Renal pelvis (tissue), 12 donors: ENCODE data around the gene ZCCHC7. TPM values are rescaled to one million over a fixed set of nuclear protein-coding genes. Genes with fewer than 3 reads are reported as not detected.
"Not testable (repeated sequence)": the region's sequence is repeated elsewhere in the genome, so short reads cannot be mapped to it uniquely, and the experiment has no call there.

Source experiments
- DNase-seq: peaks from one replicate; pipeline ENCODE4 v3.0.0-alpha.2; 2013
- long read RNA-seq, 16 experiments: transcript quantifications; one replicate each; lab custom pipeline, GENCODE V29; 2026
- polyA plus RNA-seq, 3 donors: library from polyadenylated mRNA; unstranded; fragments of 120-200 nt; gene quantifications; one replicate each; pipeline ENCODE4 v1.2.1, GENCODE V29; 2013; ENCODE audit not compliant: insufficient read length in 3 of 3

The ZCCHC7 gene
- polyA plus RNA-seq: 10 to 100 TPM; 20.4 to 23.1 (median 20.7) TPM
- long read RNA-seq, donor 1, partial matches to known transcripts: 0 of 1 reads
- long read RNA-seq, donor 1, other reads (novel, unspliced or antisense): 0 of 1 reads
- long read RNA-seq, donor 2, transcript ZCCHC7-202 (9 exons, 2,619 nt): major isoform, 7 of 7 reads
- long read RNA-seq, donor 2, partial matches to known transcripts: 0 of 7 reads
- long read RNA-seq, donor 2, other reads (novel, unspliced or antisense): 0 of 7 reads
- long read RNA-seq, donor 3, partial matches to known transcripts: 0 of 1 reads
- long read RNA-seq, donor 3, other reads (novel, unspliced or antisense): 0 of 1 reads
- long read RNA-seq, donor 4, partial matches to known transcripts: 0 of 3 reads
- long read RNA-seq, donor 4, other reads (novel, unspliced or antisense): 0 of 3 reads
- long read RNA-seq, donor 5, partial matches to known transcripts: 0 of 2 reads
- long read RNA-seq, donor 5, other reads (novel, unspliced or antisense): 0 of 2 reads
- long read RNA-seq, donor 6: 0 reads
- long read RNA-seq, donor 7, partial matches to known transcripts: 17 of 21 reads
- long read RNA-seq, donor 7, other reads (novel, unspliced or antisense): 0 of 21 reads
- long read RNA-seq, donor 8, partial matches to known transcripts: 9 of 9 reads
- long read RNA-seq, donor 8, other reads (novel, unspliced or antisense): 0 of 9 reads
- long read RNA-seq, donor 9: 0 reads
- long read RNA-seq, donor 10, partial matches to known transcripts: 0 of 2 reads
- long read RNA-seq, donor 10, other reads (novel, unspliced or antisense): 0 of 2 reads
- long read RNA-seq, donor 11, partial matches to known transcripts: 7 of 9 reads
- long read RNA-seq, donor 11, other reads (novel, unspliced or antisense): 0 of 9 reads
- long read RNA-seq, donor 12, transcript ZCCHC7-202 (9 exons, 2,619 nt): major isoform, 7 of 8 reads
- long read RNA-seq, donor 12, partial matches to known transcripts: 0 of 8 reads
- long read RNA-seq, donor 12, other reads (novel, unspliced or antisense): 0 of 8 reads
- long read RNA-seq, donor 13: 0 reads
- long read RNA-seq, donor 14: 0 reads
- long read RNA-seq, donor 15, partial matches to known transcripts: 0 of 1 reads
- long read RNA-seq, donor 15, other reads (novel, unspliced or antisense): 0 of 1 reads
- long read RNA-seq, donor 16, transcript ZCCHC7-202 (9 exons, 2,619 nt): major isoform, 5 of 22 reads
- long read RNA-seq, donor 16, partial matches to known transcripts: 17 of 22 reads
- long read RNA-seq, donor 16, other reads (novel, unspliced or antisense): 0 of 22 reads

GRCh38 chr9:37119907-37120842 is at the start of gene ZCCHC7:
Gene ZCCHC7 (plus strand): TSS chr9:37120574.
- peak; percentile 95 for DNase-seq

DNA sequence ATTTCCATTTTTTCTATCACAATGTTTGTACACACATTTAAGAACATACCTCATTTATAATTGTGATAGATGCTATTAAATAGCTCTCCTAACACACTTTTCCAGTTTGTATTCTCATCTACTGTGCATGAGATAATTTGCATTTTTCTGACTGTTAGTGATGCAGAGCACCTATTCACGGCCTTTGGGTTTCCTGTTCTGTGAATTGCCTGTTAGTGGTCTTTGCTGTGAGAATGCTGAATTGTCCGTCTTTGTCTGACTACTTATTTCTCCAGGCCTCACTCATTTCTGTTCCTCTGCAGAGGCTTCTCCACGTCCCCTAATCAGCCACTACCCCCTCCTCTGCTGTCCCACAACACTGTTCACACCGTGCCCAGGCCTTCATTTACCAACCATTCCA is 45.6 kb upstream of the ZCCHC7 start:
- not testable (repeated sequence) for DNase-seq

GRCh38 chr9:37079370-37080164 is 40.8 kb upstream of the ZCCHC7 start:
- DNase-seq: peak; percentile 92

DNA sequence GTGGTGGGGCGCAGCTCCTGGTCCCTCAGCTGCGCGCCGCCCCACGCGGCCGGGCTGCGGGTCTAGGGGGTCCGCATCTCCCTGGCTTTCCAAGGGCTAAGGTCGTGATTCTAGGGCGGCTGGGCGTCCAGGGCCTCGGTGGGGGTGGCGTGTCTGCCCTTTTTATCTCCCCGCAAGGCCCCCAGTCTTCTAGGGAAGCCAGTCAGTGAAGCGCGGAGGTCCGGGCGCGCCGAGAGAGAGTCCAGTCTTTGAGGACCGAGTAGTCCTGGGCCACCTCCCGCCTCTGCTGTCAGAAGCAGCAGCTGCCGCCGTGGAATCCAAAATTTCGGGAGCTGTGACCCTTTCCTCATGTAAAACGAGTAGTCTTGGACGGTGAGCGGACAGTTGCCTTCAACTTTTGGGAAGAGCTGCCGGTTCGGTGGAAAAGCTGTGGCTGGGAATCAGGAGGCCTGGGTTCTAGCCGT is 40.2 kb upstream of the ZCCHC7 start:
- peak; percentile 14 for DNase-seq

GRCh38 chr9:37081507-37081906 is 38.9 kb upstream of the ZCCHC7 start:
- not testable (repeated sequence) for DNase-seq

- DNase-seq: no peak
Measured at GRCh38 chr9:37082214-37082765, 38.1 kb upstream of the ZCCHC7 start.

DNA sequence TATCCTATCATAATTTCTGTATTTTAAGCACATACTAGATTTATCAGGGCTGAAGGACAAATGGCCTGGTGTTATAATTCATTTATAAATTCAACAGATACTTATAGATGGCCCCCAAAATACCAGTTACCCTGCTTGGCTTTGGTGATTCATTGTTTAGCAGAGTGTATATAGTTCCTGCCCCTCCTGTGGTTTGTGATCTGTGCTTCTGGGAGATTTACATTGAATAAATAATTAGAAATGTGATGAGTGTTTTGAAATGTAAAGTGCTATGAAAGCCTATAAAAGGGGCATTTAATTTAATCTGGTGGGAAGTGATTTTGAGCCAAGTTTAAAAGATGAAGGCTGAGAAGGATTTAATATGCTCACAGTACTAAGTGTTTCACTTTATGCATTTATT is 36.7 kb upstream of the ZCCHC7 start:
- DNase-seq: no peak

- DNase-seq: no peak
Measured at GRCh38 chr9:37085233-37085632, 35.1 kb upstream of the ZCCHC7 start.

DNA sequence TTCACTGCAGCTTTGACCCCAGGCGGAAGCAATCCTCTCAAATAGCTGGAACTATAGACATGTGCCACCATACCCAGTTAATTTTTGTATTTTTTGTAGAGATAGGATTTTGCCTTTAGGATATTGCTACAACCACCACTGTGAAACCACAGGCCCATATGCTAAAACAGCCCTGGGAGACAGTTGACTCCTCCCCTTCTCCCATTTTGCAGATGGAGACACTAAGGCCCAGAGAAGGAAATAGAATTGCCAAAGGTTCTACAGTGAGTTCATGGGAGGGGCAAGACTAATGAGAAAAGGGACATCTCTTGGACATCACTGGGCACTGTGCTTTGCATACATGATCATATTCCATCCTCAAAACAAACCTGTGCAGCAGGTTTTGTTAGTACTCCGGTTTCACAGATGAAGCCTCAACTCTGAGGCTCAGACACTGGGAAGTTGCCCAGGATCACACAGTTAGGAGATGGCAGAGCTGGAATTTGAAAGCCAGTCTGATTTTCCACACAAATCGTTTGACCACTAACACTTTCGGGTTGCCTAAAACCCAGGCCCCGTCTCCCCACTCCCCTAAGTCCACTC is 27.6 kb upstream of the ZCCHC7 start:
- not testable (repeated sequence) for DNase-seq

GRCh38 chr9:37094751-37095150 is 25.6 kb upstream of the ZCCHC7 start:
- no peak for DNase-seq

DNA sequence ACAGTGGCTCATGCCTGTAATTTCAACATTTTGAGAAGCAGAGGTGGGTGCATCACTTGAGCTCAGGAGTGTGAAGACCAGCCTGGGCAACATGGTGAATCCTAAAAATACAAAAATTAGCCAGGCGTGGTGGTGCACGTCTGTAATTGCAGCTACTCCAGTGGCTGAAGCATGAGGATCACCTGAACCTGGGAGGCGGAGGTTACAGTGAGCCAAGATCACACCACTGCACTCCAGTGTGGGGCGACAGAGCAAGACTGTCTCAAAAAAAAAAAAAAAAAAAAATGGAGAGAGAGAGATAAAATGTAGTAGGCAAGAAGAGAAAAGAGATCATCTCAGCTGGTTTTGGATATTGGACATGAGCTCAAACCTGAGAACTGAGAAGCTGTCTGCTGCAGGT is 23.7 kb upstream of the ZCCHC7 start:
- DNase-seq: no peak

GRCh38 chr9:37097294-37097693 is 23.1 kb upstream of the ZCCHC7 start:
- no peak for DNase-seq

DNA sequence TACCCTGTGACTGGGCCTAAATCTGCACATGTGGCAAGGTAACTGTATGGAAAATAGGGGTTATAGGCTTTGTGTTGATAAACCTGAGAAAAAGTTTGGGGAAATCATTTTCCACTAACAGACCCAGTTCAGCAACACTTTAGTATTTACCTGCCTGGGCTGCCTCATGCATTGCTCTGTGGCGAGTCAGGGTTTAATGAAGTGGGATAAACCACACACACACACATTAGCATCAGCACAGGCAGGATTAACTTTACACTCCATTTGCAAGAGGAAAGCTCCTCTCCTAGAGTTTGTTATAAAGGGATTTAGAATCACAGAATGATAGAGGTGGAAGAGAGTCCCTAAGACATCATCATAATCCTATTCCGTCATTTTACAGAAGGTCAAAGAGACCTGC is 20.0 kb upstream of the ZCCHC7 start:
- no peak for DNase-seq

DNA sequence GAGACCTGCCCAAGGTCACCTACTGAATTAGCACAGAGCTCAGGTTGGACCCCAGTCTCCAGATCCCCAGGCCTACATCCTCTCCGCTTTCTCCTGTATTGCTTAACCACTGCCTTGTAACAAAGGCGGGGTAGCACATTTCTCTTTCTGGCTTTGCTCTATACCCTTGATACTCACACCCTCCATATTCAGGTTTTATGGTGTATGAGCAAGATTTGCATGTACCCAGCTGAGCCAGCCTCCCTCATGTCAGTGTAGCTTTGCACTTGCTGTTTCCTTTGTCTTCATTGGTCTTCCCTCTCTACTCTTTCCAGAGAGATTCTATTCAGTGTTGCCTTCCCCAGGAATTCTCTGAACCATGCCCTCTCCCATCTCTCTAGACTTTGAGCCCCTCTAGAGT is 19.6 kb upstream of the ZCCHC7 start:
- DNase-seq: no peak

- DNase-seq: no peak
Measured at GRCh38 chr9:37102486-37102885, 17.9 kb upstream of the ZCCHC7 start.

DNA sequence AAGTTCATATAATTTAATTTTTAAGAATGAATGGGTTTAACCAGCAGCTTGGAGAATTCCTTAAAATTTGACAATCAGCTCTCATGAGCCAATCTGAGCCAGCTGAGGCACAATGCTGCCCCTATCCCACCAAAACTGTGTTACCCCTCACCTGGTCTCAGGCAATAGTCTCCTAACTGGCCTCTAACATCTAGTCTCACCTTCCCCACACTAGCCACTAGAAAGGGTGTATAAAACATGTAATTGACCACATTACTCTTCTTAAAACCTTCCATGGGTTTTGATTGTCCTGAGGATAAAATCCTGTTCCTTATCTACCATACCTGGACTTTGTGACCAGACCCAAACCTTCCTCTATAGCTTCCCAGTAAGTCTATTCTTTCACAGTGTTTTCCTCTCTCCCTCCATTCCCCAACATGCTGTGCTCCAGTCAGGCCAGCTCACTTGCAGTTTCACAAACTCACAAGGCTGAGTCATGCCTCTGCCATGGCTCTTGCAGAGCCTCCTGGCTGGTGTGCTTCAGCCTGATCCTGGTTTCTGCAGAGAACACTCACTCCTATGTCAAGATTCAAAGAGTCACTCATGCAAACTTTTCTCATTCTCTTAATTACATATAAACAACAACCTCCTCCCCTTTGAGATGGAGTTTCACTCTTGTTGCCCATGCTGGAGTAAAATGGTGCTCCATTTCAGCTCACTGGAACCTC is 16.0 kb upstream of the ZCCHC7 start:
- DNase-seq: no peak

DNA sequence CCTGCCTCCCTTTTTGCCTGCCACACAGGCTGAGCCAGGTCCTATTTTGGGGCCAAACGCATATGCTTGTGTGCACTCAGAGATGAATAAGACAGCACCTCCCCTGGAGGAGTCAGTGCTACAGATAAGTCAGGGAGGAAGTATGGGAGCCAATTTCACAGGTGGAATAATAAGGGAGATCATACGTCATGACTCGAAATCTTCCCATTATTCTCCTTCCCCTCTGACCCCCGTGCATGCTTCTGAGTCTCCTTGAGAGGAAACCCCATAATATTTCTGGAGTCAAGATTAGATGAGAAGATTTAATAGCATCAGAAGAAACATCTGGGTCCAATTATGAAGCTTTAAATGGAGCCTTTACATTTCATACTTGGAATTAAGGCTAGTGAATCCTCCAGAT is 15.1 kb upstream of the ZCCHC7 start:
- DNase-seq: no peak

DNA sequence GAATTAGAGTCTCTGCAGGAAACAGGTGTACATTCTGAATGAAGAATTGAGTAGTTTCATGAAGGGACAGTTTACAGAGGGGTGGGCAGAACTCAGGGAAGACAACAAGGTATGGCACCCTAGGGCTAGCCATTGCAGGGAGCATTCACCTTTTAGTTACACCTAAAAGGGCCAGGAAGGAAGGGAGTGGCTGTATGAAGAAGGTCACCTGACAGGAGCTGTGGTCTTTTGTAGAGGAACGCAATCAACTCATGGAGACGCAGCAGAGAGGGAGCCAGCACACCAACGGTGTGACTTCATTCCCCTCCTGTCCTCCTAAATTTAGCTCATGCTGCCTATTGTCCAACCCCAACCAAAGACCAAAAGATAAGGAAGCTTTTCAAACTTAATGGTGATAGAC is 12.7 kb upstream of the ZCCHC7 start:
- DNase-seq: no peak
